ENCODE results near the gene HSPA1A. TPM values are rescaled to one million over a fixed set of nuclear protein-coding genes. Genes with fewer than 3 reads are reported as not detected.
"Not testable (repeated sequence)": the region's sequence is repeated elsewhere in the genome, so short reads cannot be mapped to it uniquely, and the experiment has no call there.

Gene HSPA1A
- total RNA-seq, 1 experiment from 2014 or later: 57.2 TPM

GRCh38 chr6:31792761-31793171, 22.6 kb upstream of the HSPA1A start:
- no peak for ATAC-seq
- no peak overlapping the region for H3K27ac Mint-ChIP-seq

GRCh38 chr6:31793927-31794245, 21.5 kb upstream of the HSPA1A start:
- Mint-ChIP-seq H3K27ac (peak overlapping the region; percentile 8; the same call in 1 of the 2 replicates), H3K36me3 (peaks cover 34% of the 10 kb centered on the region), H3K4me3 (peak overlapping the region; percentile 99)
- POLR2A ChIA-PET; ATAC-seq; H3K27me3 Mint-ChIP-seq (ENCODE audit: low read depth); H3K4me1 Mint-ChIP-seq; H3K9me3 Mint-ChIP-seq; DNase-seq (ENCODE audit: low spot score): not testable (repeated sequence)
- CTCF ChIA-PET: interaction anchor here (0.7 kb wide), 1 partner anchor 130 kb away, joined by 3 read pairs; no protein-coding TSS in a partner anchor

More at GRCh38 chr6:31792761-31793171, 22.6 kb upstream of the HSPA1A start:
- Mint-ChIP-seq H3K27me3 (ENCODE audit: low read depth) (no peaks in the 10 kb centered on the region), H3K4me3 (no peak overlapping the region), H3K36me3 (peaks cover 31% of the 10 kb centered on the region), H3K4me1 (peaks cover 9% of the 10 kb centered on the region), H3K9me3 (no peaks in the 10 kb centered on the region)
- ChIA-PET POLR2A (no interaction called here), CTCF (interaction anchor here (2.0 kb wide), 2 partner anchors 23 to 52 kb away, joined by 14 to 23 read pairs; partner anchors contain the start of gene MSH5)
- TF ChIP-seq TP53 (CRISPR knock-in tag; IDR thresholded peaks at IDR 0.05): no peak
- TF ChIP-seq ZMAT4 (CRISPR knock-in tag; IDR thresholded peaks at IDR 0.05): no peak
- TF ChIP-seq NFYB (CRISPR knock-in tag; conservative IDR thresholded peaks at IDR 0.05; ENCODE audit: low read depth): no peak
- TF ChIP-seq TEAD1 (CRISPR knock-in tag; IDR thresholded peaks at IDR 0.05): no peak
- TF ChIP-seq SMAD4 (CRISPR knock-in tag; IDR thresholded peaks at IDR 0.05): no peak
- TF ChIP-seq CDX4 (CRISPR knock-in tag; IDR thresholded peaks at IDR 0.05; ENCODE audit: borderline replicate concordance): no peak
- TF ChIP-seq ZNF396 (CRISPR knock-in tag; IDR thresholded peaks at IDR 0.05; ENCODE audit: borderline replicate concordance): no peak
- no peak for TF ChIP-seq ZNF121 (CRISPR knock-in tag; IDR thresholded peaks at IDR 0.05)
- no peak for TF ChIP-seq E2F5 (CRISPR knock-in tag; IDR thresholded peaks at IDR 0.05)
- no peak for TF ChIP-seq HMGA2 (CRISPR knock-in tag; IDR thresholded peaks at IDR 0.05)
- no peak for TF ChIP-seq SMAD3 (CRISPR knock-in tag; IDR thresholded peaks at IDR 0.05; ENCODE audit: borderline replicate concordance)
- TF ChIP-seq ETV6 (CRISPR knock-in tag; IDR thresholded peaks at IDR 0.05): no peak
- no peak for TF ChIP-seq ZBTB43 (CRISPR knock-in tag; IDR thresholded peaks at IDR 0.05)
- TF ChIP-seq ZNF416 (CRISPR knock-in tag; IDR thresholded peaks at IDR 0.05): no peak
- TF ChIP-seq NR2C2 (CRISPR knock-in tag; IDR thresholded peaks at IDR 0.05): no peak
- TF ChIP-seq NR3C1 (CRISPR knock-in tag; conservative IDR thresholded peaks at IDR 0.05; ENCODE audit: low read depth): no peak
- no peak for TF ChIP-seq RORB (CRISPR knock-in tag; IDR thresholded peaks at IDR 0.05)
- no peak for DNase-seq (ENCODE audit: low spot score)

GRCh38 chr6:31794294-31794865, 21.0 kb upstream of the HSPA1A start:
- Mint-ChIP-seq H3K4me1 (peaks cover 9% of the 10 kb centered on the region), H3K27ac (peak overlapping the region; percentile 8), H3K4me3 (peak overlapping the region; percentile 99), H3K27me3 (ENCODE audit: low read depth) (no peaks in the 10 kb centered on the region), H3K9me3 (no peaks in the 10 kb centered on the region), H3K36me3 (peaks cover 29% of the 10 kb centered on the region)
- POLR2A ChIA-PET: interaction anchor here (0.6 to 2.6 kb wide), 4 partner anchors 15 to 91 kb away, joined by 3 to 18 read pairs (median 4); partner anchors contain the start of genes ABHD16A, HSPA1A, HSPA1L and MSH5
- DNase-seq (ENCODE audit: low spot score): no peak
- CTCF ChIA-PET: interaction anchor here (0.9 to 2.5 kb wide), 8 partner anchors 12 to 103 kb away, joined by 3 to 30 read pairs (median 16); partner anchors contain the start of genes EHMT2, HSPA1B, LSM2 and NEU1
- ATAC-seq: no peak; the same call in 1 of the 2 replicates
- no peak for TF ChIP-seq TCF7 (CRISPR knock-in tag; IDR thresholded peaks at IDR 0.05; ENCODE audit: low read depth)

Data from WTC11 (cell line).